OCI-LY1 (cell line): Measurements from ENCODE around the gene PKNOX1.
A peak's percentile ranks its signal among the peaks of the same experiment; 100 is the strongest.

Source experiments
- CTCF ChIP-seq: fragments of 200-600 bp; sonication (generic), shearing (Covaris generic); IDR thresholded peaks from 2 replicates; pipeline ENCODE4 v1.5.1; 2017; ENCODE audit warnings: mild to moderate bottlenecking, antibody characterized with exemption, low read length, moderate library complexity, mixed read lengths
- EZH2 ChIP-seq: fragments of 200-600 bp; sonication (generic), shearing (Covaris generic); IDR thresholded peaks from 2 replicates; pipeline ENCODE4 v1.8.0; 2017; ENCODE audit warnings: borderline replicate concordance, mixed run types, mild to moderate bottlenecking, antibody characterized with exemption, low read length, moderate library complexity, mixed read lengths

GRCh38 chr21:42973309-42973990 lies 912 bp upstream of the PKNOX1 start:
- TF ChIP-seq CTCF: peak; percentile 11; the same call in 1 of the 2 replicates
- TF ChIP-seq EZH2: no peak
